Upper lobe of left lung (tissue), 4 donors: ENCODE data around the gene NACC1.

ENCODE experiments used
- CTCF ChIP-seq, 6 experiments: fragments of 450-650 bp in 4 of 6; fragments of 200-600 bp in 2 of 6; sonication (generic) in 2 of 6; IDR thresholded peaks; one replicate each; pipeline ENCODE4 v1.5.1; 2016 to 2019; ENCODE audit warnings: antibody characterized with exemption in 6 of 6
- EP300 ChIP-seq, 4 donors: sonication (generic); formaldehyde crosslinking; IDR thresholded peaks; one replicate each; pipeline ENCODE4 v1.5.1; 2017; ENCODE audit warnings: antibody characterized with exemption in 4 of 4, control low read depth in 2 of 4
- POLR2AphosphoS5 ChIP-seq, 2 donors: sonication (generic); formaldehyde crosslinking; IDR thresholded peaks; one replicate each; pipeline ENCODE4 v1.5.1; 2017; ENCODE audit warnings: antibody characterized with exemption in 2 of 2

GRCh38 chr19:13189600-13189999 lies 71.5 kb downstream of the NACC1 start:
- TF ChIP-seq POLR2AphosphoS5 (IDR thresholded peaks at IDR 0.05): no peak
- TF ChIP-seq EP300 (IDR thresholded peaks at IDR 0.05): no peak
- TF ChIP-seq CTCF (IDR thresholded peaks at IDR 0.05): no peak
